GM18517 (cell line): Measurements from ENCODE around the gene TEAD4.

Experiments
- ATAC-seq: cut with Tn5 transposase; IDR thresholded peaks from one replicate; pipeline ENCODE4 v1.9.1; 2021; ENCODE audit warnings: mild to moderate bottlenecking, moderate library complexity; ENCODE audit not compliant: unreplicated experiment

TEAD4 gene

DNA sequence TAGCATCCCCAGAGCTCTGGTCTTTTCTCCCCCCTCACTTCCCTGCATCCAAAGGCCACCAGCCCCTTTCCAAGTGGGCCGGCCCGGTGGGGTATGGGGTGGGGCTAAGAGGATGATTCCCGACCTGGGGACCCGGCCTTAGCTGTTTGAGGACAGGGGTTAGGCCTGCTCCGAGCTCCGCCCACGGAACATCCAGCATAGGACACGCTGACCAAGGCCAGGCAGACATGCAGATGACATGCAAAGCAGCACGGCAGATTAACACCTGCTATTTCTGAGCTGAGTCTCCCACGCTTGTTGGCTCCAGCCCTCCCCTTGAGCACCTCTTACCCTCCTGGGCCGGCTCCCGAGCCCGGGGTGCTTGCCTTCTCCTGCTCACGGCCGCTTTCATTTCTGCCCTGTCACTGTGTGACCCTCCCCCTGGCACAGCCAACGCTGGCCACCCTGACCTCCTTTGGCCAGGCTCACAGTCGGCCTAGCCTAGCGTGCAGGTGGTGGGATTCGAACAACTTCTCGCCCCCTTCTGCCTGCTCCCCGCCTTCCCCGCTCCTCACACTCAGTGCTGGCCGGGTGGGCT is 40.2 kb downstream of the TEAD4 start:
- ATAC-seq: no peak

DNA sequence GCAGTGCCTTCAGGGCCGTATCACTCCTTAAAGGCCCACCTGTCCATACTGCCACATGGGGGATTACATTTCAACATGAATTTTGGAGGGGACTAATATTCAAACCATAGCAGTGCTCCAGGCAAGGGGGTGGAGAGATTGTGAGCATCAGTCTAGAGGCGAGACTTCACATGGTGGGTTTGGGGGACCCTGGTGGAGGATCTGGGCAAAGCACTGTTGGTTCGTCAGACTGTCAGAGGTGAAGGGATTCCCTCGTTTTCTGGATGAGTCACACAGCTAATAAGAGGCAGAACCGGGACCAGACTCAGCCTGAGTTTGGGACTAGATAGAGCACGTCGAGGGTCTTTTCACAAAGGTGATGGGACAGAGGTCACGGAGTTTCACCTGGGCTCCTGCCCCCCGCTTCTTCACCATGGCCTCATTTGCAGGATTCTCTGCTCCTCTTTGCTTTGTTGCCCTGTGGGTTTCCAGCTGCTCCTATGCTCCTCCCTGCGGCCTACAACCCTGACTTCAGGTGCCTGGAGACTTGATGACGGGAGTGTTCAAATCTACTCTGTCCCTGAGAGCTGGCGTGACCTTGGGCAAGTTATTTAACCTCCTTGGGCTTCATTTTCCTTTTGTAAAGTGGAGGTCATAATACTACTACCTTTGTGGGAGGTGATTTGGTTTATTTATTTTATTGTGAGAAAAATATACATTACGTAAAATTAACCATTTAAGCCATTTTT is 41.5 kb downstream of the TEAD4 start:
- ATAC-seq: no peak

DNA sequence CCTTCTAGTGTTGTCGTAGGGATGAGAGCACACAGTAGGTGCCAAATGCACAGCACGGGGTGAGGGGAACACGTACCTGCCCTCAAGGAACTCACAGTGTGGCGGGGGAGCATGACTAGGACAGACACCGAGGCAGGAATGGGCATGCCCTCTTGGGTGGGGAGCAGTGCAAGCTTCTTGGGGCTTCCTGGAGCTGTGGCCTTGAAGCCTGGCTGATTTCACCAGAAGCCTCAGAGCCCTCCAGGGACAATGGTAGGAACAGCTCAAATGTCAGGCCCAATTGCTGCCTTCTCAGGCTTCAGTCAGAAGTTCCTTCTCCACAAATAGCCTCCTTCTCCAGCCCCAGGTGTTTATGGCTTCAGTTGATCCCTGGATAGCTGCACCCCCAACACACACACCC is 43.4 kb downstream of the TEAD4 start:
- no peak for ATAC-seq

DNA sequence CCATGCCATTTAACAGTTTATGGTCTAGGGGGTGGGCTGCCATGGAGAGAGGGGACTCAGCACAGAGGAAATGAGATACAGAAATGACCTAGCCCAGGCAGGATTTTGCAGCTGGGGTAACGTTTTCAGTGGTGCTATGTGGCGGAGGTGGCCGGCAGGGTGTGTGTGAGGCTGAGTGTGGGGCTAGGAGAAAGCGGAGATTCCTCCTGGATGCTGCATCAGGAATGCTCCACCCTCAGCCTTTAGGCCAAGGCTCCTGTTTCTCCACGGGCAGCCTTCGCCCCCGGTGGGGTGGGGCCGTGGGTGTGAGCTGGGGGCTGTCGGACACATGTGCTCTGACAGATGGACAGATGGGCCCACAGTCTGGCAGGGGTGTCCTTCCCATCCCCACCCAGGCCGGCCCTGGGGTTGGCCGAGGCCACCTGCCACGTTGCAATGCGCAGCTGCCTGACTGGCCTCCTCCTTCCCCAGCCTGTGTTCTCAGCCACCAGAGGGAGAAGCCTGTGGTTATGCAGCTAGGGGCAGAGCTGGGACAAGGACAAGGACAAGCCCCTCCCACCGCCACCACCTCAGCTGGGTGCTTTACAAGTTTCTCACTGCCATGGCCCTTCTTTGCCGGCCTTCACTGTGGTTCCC is 44.3 kb downstream of the TEAD4 start:
- no peak for ATAC-seq

DNA sequence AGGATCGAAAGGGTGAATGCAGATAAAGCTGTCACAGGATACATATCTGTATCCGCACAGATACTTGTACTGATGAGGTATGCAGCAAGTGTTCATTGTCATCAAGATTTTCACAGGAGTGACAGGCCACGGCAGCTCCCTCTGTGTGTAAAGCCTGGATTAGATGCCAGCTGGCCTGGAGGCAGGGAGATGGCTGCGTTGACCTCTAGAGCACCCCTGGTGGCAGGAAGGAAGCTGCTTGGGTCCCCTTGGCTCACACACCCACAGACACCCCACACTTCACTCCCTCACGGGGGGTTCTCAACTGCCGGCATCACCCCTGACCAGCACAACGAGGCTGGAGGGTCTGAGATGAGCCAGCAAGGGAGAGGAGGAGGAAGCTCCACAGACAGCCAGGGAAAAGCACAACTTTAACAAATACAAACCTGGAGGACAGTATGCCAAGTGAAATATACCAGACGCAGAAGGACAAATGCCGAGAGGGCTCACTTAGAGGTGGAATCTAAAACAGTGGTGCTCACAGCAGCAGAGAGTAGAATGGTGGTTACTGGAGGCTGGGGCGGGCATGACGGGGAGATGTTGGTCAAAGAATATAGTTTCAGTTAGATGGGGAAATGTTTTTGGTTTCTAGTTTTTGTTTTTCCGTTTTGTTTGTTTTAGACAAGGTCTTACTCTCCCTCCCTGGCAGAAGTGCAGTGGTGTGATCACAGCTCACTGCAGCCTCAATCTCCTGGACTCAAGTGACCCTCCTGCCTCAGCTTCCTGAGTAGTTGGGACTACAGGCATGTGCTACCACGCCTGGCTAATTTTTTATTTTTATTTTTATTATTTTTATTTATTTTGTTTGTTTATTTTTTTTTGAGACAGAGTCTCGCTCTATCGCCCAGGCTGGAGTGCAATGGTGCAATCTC is 45.7 kb downstream of the TEAD4 start:
- no peak for ATAC-seq

DNA sequence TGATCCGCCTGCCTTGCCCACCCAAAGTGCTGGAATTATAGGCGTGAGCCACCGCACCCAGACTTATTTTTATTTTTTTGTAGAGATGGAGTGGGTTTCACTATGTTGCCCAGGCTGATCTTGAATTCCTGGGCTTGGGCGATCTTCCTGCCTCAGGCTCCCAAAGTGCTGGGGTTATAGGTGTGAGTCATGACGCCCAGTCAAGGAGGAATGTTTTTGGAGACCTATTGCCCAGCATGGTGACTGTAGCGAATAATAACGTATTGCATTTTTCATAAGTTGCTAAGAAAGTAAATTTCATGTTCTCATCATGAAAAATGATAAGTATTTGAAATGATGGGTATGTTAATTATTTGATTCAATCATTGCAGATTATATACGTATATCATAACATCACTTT is 46.5 kb downstream of the TEAD4 start:
- no peak for ATAC-seq

- ATAC-seq: no peak
Measured at GRCh38 chr12:3009780-3010179, 50.6 kb downstream of the TEAD4 start.

GRCh38 chr12:3010214-3010930 is 51.2 kb downstream of the TEAD4 start:
- ATAC-seq: no peak

GRCh38 chr12:3012786-3013185 is 53.6 kb downstream of the TEAD4 start:
- no peak for ATAC-seq

DNA sequence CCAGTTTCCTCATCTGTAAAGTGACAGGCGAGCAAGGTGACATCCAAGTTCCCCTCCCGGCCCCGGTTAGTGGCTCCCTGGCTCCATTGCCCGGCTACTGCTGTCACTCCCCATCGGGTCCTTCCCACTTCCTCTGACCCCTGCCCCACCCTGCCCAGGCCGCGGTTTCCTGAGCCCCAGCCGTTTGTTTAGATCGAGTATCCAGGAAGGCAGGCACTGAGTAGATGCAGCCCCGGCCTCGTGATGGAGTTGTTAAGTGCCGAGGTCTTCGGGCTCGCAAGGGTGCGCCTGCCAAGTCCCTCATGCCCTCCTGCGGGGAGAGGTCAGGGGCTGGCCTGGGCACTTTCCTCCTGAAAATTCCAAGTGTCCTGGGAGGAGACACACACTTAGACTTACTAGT is 55.4 kb downstream of the TEAD4 start:
- ATAC-seq: no peak

- no peak for ATAC-seq
Measured at GRCh38 chr12:3015356-3015755, 56.2 kb downstream of the TEAD4 start.

- ATAC-seq: no peak
Measured at GRCh38 chr12:3016191-3016590, 57.0 kb downstream of the TEAD4 start.

DNA sequence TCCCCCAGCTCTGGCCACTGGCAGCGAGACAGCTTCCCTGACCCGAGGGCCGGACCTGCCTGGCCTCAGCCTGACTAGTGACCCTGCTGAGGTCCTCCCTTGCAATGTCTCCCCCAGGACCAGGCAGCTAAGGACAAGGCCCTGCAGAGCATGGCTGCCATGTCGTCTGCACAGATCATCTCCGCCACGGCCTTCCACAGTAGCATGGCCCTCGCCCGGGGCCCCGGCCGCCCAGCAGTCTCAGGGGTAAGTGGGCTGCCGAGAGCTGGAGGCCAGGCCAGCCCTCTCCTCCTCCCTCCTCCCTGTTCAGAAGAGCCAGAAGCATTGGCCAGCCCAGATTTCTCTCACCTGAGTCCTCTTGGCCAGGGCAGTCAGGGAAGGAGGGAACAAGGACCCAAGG is 58.1 kb downstream of the TEAD4 start:
- no peak for ATAC-seq

- no peak for ATAC-seq
Measured at GRCh38 chr12:3018284-3019004, 59.2 kb downstream of the TEAD4 start.

DNA sequence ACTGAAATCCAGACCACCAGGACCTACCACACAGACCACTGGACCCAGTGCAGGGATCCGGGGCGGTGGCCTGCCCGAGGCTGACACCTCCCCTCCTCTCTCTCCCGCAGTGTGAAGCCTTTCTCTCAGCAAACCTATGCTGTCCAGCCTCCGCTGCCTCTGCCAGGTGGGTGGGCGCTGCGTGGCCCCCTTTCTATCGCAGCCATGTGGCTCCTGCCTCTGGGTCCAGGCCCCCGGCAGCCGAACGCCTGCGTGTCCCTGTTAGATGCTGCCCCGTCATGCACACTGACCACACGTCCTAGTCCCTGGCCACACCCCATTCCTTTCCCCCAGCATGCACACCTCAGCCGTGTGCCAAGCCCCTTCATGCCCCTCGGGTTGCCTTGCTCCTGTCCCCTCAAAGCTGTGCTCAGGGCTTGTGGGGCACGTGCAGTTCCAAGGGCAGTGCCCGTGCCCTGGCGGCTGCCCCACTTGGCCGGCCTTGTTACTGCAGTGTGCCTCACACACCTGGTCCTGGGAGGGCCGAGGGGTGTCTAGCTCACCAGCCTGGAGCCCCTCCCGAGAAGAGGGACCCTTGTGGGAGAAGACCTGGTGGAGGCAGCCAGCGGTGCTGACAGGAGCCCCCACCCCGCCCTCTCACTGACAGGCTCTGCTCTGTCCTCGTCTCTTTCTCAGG is 59.9 kb downstream of the TEAD4 start:
- ATAC-seq: no peak

GRCh38 chr12:3020399-3020798 is 61.2 kb downstream of the TEAD4 start:
- ATAC-seq: no peak

GRCh38 chr12:3020850-3021435 is 61.7 kb downstream of the TEAD4 start:
- no peak for ATAC-seq

- ATAC-seq: no peak
Measured at GRCh38 chr12:3022411-3022810, 63.2 kb downstream of the TEAD4 start.

- ATAC-seq: no peak
Measured at GRCh38 chr12:3022961-3023360, 63.8 kb downstream of the TEAD4 start.
